ENCODE data around the gene LMF1. TPM values are rescaled to one million over a fixed set of nuclear protein-coding genes. Genes with fewer than 3 reads are reported as not detected.
"Not testable (repeated sequence)": the region's sequence is repeated elsewhere in the genome, so short reads cannot be mapped to it uniquely, and the experiment has no call there.

LMF1 gene
- polyA plus RNA-seq, 1 donor from 2014 or later = 16.2 TPM

DNA sequence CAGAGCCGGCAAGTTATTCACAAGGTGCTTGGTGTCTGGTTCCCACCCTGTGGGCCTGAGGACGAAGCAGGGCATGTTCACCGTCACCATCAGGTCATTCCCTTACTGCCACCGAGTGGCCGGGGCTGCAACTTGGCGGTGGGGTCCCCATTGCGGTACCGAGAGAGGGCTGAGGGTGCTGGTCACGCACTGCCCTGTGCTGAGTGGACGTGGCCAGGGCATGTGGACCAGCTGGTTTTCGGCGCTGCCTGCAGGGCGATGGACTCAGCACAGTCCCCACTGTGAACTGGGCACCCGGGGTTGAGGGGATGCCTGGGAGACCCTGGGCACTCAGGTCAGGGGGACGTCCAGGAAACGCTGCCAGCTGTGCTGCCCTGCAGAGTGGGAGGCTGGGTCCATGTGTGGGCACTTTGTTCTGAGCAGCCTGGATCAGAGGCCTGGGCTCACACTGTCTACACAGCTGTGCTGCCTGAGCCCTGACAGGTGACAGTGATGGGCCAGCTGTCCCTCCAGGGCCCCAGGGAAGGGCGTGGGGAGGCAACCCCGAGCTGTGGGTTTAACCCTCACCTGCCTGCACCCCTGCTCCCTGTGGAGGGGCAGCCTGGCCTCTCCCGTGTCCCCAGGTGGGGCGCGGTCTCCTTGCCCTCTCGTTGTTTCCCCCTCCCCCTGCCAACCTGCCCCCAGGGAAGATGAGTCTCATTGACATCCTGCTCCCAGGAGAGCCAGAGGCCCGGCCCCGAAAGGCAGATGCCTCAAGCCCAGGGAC, 131.0 kb downstream of the LMF1 start:
- no peak overlapping the region for H2AFZ ChIP-seq (ENCODE audit: low read depth, low read length)
- no peaks in the 10 kb centered on the region for H3K36me3 ChIP-seq (ENCODE audit: insufficient read depth, low read length)
- H3K27me3 ChIP-seq (ENCODE audit: insufficient read depth, low read depth, low read length) = no peaks in the 10 kb centered on the region
- no peak overlapping the region for H3K4me3 ChIP-seq (ENCODE audit: low read length)
- no peak overlapping the region for H3K27ac ChIP-seq (ENCODE audit: low read length)
- H3K9me3 ChIP-seq (ENCODE audit: low read length) = peaks cover 12% of the 10 kb centered on the region
- H3K4me2 ChIP-seq (ENCODE audit: low read length) = no peak overlapping the region
- TF ChIP-seq EP300 (conservative IDR thresholded peaks at IDR 0.05; ENCODE audit: poor library complexity, severe bottlenecking) (no peak), MXI1 (conservative IDR thresholded peaks at IDR 0.05; ENCODE audit: poor library complexity, severe bottlenecking) (no peak), EZH2 (IDR thresholded peaks at IDR 0.05; ENCODE audit: borderline replicate concordance, insufficient read depth, low read length, poor library complexity, severe bottlenecking) (no peak), SMC3 (conservative IDR thresholded peaks at IDR 0.05; ENCODE audit: poor library complexity) (no peak), RAD21 (conservative IDR thresholded peaks at IDR 0.05) (no peak), POLR2AphosphoS5 (IDR thresholded peaks at IDR 0.05) (no peak), TAF1 (IDR thresholded peaks at IDR 0.05; ENCODE audit: low read depth) (no peak), CTCF (IDR thresholded peaks at IDR 0.05; ENCODE audit: poor library complexity, severe bottlenecking) (no peak)
- TF ChIP-seq, protein P1, sequence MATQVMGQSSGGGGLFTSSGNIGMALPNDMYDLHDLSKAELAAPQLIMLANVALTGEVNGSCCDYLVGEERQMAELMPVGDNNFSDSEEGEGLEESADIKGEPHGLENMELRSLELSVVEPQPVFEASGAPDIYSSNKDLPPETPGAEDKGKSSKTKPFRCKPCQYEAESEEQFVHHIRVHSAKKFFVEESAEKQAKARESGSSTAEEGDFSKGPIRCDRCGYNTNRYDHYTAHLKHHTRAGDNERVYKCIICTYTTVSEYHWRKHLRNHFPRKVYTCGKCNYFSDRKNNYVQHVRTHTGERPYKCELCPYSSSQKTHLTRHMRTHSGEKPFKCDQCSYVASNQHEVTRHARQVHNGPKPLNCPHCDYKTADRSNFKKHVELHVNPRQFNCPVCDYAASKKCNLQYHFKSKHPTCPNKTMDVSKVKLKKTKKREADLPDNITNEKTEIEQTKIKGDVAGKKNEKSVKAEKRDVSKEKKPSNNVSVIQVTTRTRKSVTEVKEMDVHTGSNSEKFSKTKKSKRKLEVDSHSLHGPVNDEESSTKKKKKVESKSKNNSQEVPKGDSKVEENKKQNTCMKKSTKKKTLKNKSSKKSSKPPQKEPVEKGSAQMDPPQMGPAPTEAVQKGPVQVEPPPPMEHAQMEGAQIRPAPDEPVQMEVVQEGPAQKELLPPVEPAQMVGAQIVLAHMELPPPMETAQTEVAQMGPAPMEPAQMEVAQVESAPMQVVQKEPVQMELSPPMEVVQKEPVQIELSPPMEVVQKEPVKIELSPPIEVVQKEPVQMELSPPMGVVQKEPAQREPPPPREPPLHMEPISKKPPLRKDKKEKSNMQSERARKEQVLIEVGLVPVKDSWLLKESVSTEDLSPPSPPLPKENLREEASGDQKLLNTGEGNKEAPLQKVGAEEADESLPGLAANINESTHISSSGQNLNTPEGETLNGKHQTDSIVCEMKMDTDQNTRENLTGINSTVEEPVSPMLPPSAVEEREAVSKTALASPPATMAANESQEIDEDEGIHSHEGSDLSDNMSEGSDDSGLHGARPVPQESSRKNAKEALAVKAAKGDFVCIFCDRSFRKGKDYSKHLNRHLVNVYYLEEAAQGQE (IDR thresholded peaks at IDR 0.05; ENCODE audit: borderline replicate concordance) = no peak
- H3K9ac ChIP-seq (ENCODE audit: low read length) = no peak overlapping the region
- H3K79me2 ChIP-seq (replicated peaks; ENCODE audit: insufficient read depth, low read length) = no peaks in the 10 kb centered on the region
- H3F3A ChIP-seq (ENCODE audit: insufficient read depth, low read length, poor library complexity, severe bottlenecking) = no peaks in the 10 kb centered on the region
- no peaks in the 10 kb centered on the region for H4K20me1 ChIP-seq (ENCODE audit: insufficient read depth)
- H3K9me2 ChIP-seq (ENCODE audit: insufficient read depth, low read length) = no peaks in the 10 kb centered on the region

- no peak overlapping the region for H2AFZ ChIP-seq (ENCODE audit: low read depth, low read length)
- no peaks in the 10 kb centered on the region for H3F3A ChIP-seq (ENCODE audit: insufficient read depth, low read length, poor library complexity, severe bottlenecking)
- no peak overlapping the region for H3K27ac ChIP-seq (ENCODE audit: low read length)
- no peak overlapping the region for H3K9ac ChIP-seq (ENCODE audit: low read length)
- no peaks in the 10 kb centered on the region for H4K20me1 ChIP-seq (ENCODE audit: insufficient read depth)
- no peaks in the 10 kb centered on the region for H3K27me3 ChIP-seq (ENCODE audit: insufficient read depth, low read depth, low read length)
- TF ChIP-seq SMC3 (conservative IDR thresholded peaks at IDR 0.05; ENCODE audit: poor library complexity) = no peak
- TF ChIP-seq TAF1 (IDR thresholded peaks at IDR 0.05; ENCODE audit: low read depth) = no peak
- no peak for TF ChIP-seq MXI1 (conservative IDR thresholded peaks at IDR 0.05; ENCODE audit: poor library complexity, severe bottlenecking)
- TF ChIP-seq CTCF (IDR thresholded peaks at IDR 0.05; ENCODE audit: poor library complexity, severe bottlenecking) = no peak
- no peak for TF ChIP-seq POLR2AphosphoS5 (IDR thresholded peaks at IDR 0.05)
- TF ChIP-seq EP300 (conservative IDR thresholded peaks at IDR 0.05; ENCODE audit: poor library complexity, severe bottlenecking) = no peak
- TF ChIP-seq RAD21 (conservative IDR thresholded peaks at IDR 0.05) = no peak
- TF ChIP-seq, protein P1 (IDR thresholded peaks at IDR 0.05; ENCODE audit: borderline replicate concordance) = no peak
- TF ChIP-seq EZH2 (IDR thresholded peaks at IDR 0.05; ENCODE audit: borderline replicate concordance, insufficient read depth, low read length, poor library complexity, severe bottlenecking) = no peak
- no peaks in the 10 kb centered on the region for H3K79me2 ChIP-seq (replicated peaks; ENCODE audit: insufficient read depth, low read length)
- H3K4me2 ChIP-seq (ENCODE audit: low read length) = no peak overlapping the region
- H3K9me3 ChIP-seq (ENCODE audit: low read length) = peaks cover 12% of the 10 kb centered on the region
- H3K9me2 ChIP-seq (ENCODE audit: insufficient read depth, low read length) = no peaks in the 10 kb centered on the region
- H3K36me3 ChIP-seq (ENCODE audit: insufficient read depth, low read length) = no peaks in the 10 kb centered on the region
- H3K4me3 ChIP-seq (ENCODE audit: low read length) = no peak overlapping the region
Measured at GRCh38 chr16:838741-839140, 132.0 kb downstream of the LMF1 start.

- not testable (repeated sequence) for H3K36me3 ChIP-seq (ENCODE audit: insufficient read depth, low read length); H3F3A ChIP-seq (ENCODE audit: insufficient read depth, low read length, poor library complexity, severe bottlenecking)
Measured at GRCh38 chr16:836822-837221, 134.0 kb downstream of the LMF1 start.

More at GRCh38 chr16:836822-837221, 134.0 kb downstream of the LMF1 start:
- not testable (repeated sequence) for H3K27me3 ChIP-seq (ENCODE audit: insufficient read depth, low read depth, low read length); H3K79me2 ChIP-seq (replicated peaks; ENCODE audit: insufficient read depth, low read length); H3K4me2 ChIP-seq (ENCODE audit: low read length); H3K27ac ChIP-seq (ENCODE audit: low read length); H3K9me2 ChIP-seq (ENCODE audit: insufficient read depth, low read length); H2AFZ ChIP-seq (ENCODE audit: low read depth, low read length); H4K20me1 ChIP-seq (ENCODE audit: insufficient read depth); H3K4me3 ChIP-seq (ENCODE audit: low read length); H3K9ac ChIP-seq (ENCODE audit: low read length)
- peaks cover 12% of the 10 kb centered on the region for H3K9me3 ChIP-seq (ENCODE audit: low read length)

Measured in neural cell (in vitro differentiated cells).